H1 (cell line): Measurements from ENCODE around the gene TYRP1. TPM values are rescaled to one million over a fixed set of nuclear protein-coding genes. Genes with fewer than 3 reads are reported as not detected.

Experiments
- GABPA ChIP-seq: IDR thresholded peaks from 2 replicates; pipeline ENCODE4 v1.6.1; 2011; ENCODE audit warnings: mild to moderate bottlenecking, low read length, moderate library complexity, borderline replicate concordance; ENCODE audit not compliant: insufficient read depth
- SAP30 ChIP-seq: fragments of 300-600 bp; sonication (generic); IDR thresholded peaks from 2 replicates; pipeline ENCODE4 v1.7.1; 2012; ENCODE audit warnings: low read length, moderate library complexity, mild to moderate bottlenecking, inconsistent platforms; ENCODE audit not compliant: insufficient read depth, insufficient replicate concordance
- SIN3A ChIP-seq, 2 experiments: IDR thresholded peaks in 1 of 2; conservative IDR thresholded peaks in 1 of 2; 2 replicates each; pipeline ENCODE4 v1.6.1; 2011 to 2012; ENCODE audit warnings: low read length in 2 of 2, improper control_type of control experiment in 1 of 2, low read depth in 1 of 2, mild to moderate bottlenecking in 1 of 2
- TBP ChIP-seq: IDR thresholded peaks from 2 replicates; pipeline ENCODE4 v1.6.1; 2011; ENCODE audit warnings: low read depth, low read length, improper control_type of control experiment
- polyA plus RNA-seq, 7 experiments: library from polyadenylated mRNA; depleted of rRNA in 3 of 7; stranded (reverse) in 5 of 7; unstranded in 2 of 7; fragments of >200 nt in 5 of 7; fragments of 200-250 nt in 2 of 7; gene quantifications; 1 replicate in 5 of 7; 2 replicates in 1 of 7; 4 replicates in 1 of 7; pipeline versions ENCODE4 v1.2.1 to v1.2.3, GENCODE V29; 2011 to 2013; ENCODE audit warnings: missing spikeins in 2 of 7, mixed read lengths in 2 of 7
- total RNA-seq: library from RNA; stranded (reverse); fragmentation: NEBNext Ultra II Directional; extraction: Animal tissue kit (Norgen Biotek cat#: 25700); gene quantifications from 2 replicates; pipeline ENCODE4 v1.2.1, GENCODE V29; 2021
- TF ChIP-seq, protein P1 (sequence below), 3 experiments: IDR thresholded peaks; 1 replicate in 2 of 3; 2 replicates in 1 of 3; pipeline versions ENCODE4 v1.5.1 to v1.6.1; 2011; ENCODE audit warnings: low read length in 3 of 3, mild to moderate bottlenecking in 3 of 3, inconsistent platforms in 2 of 3, low read depth in 1 of 3, moderate library complexity in 1 of 3; ENCODE audit not compliant: insufficient read depth in 1 of 3; ENCODE audit errors: control extremely low read depth in 1 of 3
- TF ChIP-seq, protein P2 (sequence below): IDR thresholded peaks from 2 replicates; pipeline ENCODE4 v1.6.1; 2011; ENCODE audit warnings: low read depth, mild to moderate bottlenecking, low read length; ENCODE audit not compliant: insufficient read depth

Gene TYRP1
- total and polyA plus RNA-seq, 2 of the 8 experiments (the other 6 are each of a cell fraction or from before 2014, with no cell fraction given) = 0.15 TPM; not detected in 1

DNA sequence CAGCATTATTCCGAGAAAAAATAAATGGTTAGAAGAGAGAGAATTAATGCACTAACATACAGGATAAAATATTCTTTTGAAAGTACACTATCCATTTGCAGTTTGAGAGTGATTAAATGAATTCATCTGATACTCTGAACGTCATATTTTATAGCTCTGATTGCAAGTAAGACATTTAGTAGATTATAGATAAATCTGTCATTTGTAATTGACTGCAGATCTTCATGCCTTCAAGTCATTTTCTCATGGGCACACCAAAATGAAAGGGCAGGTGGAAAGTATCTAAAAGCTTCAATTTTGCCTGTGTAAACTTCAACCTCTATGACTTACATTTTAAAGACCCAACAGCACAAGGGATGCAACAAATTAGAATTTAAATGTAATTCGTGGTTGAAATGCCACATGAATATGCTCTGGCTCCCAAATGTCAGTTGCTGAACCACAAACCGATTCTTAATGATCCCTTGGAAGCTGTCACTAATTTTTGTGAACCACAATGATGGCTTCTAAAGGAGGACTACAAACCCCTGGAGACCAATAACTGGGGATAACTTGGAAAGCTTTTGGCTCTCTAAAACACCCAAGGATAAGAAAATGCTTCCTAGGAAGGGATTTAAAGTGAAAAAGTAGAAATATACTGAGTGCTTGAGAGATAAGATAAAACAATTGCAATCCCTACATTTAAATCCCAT lies 3.9 kb downstream of the TYRP1 start (continued):
- TF ChIP-seq, protein P1, sequence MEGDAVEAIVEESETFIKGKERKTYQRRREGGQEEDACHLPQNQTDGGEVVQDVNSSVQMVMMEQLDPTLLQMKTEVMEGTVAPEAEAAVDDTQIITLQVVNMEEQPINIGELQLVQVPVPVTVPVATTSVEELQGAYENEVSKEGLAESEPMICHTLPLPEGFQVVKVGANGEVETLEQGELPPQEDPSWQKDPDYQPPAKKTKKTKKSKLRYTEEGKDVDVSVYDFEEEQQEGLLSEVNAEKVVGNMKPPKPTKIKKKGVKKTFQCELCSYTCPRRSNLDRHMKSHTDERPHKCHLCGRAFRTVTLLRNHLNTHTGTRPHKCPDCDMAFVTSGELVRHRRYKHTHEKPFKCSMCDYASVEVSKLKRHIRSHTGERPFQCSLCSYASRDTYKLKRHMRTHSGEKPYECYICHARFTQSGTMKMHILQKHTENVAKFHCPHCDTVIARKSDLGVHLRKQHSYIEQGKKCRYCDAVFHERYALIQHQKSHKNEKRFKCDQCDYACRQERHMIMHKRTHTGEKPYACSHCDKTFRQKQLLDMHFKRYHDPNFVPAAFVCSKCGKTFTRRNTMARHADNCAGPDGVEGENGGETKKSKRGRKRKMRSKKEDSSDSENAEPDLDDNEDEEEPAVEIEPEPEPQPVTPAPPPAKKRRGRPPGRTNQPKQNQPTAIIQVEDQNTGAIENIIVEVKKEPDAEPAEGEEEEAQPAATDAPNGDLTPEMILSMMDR (IDR thresholded peaks at IDR 0.05; ENCODE audit: control extremely low read depth in 1 of 3, insufficient read depth in 1 of 3, low read depth in 1 of 3, low read length in 3 of 3) = no peak
- TF ChIP-seq, protein P2, sequence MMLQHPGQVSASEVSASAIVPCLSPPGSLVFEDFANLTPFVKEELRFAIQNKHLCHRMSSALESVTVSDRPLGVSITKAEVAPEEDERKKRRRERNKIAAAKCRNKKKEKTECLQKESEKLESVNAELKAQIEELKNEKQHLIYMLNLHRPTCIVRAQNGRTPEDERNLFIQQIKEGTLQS = no peak
- TF ChIP-seq SAP30 (no peak), SIN3A (conservative IDR thresholded peaks at IDR 0.05 in 1 of 2, IDR thresholded peaks at IDR 0.05 in 1 of 2; ENCODE audit: low read depth in 1 of 2, low read length in 2 of 2) (no peak), TBP (no peak), GABPA (no peak)
